HG03378 (cell line): ENCODE data around the gene F2R.
"Not testable (repeated sequence)": the region's sequence is repeated elsewhere in the genome, so short reads cannot be mapped to it uniquely, and the experiment has no call there.

Experiments used
- ATAC-seq: cut with Tn5 transposase; IDR thresholded peaks from one replicate; pipeline ENCODE4 v1.9.1; 2021; ENCODE audit warnings: mild to moderate bottlenecking, moderate library complexity; ENCODE audit not compliant: unreplicated experiment

Gene F2R

GRCh38 chr5:76715736-76716455 lies at the start of gene F2R:
Gene F2R, plus strand, starts transcription at chr5:76716126. Its CDS starts 182 bp downstream, at chr5:76716308.
- ATAC-seq: no peak

DNA sequence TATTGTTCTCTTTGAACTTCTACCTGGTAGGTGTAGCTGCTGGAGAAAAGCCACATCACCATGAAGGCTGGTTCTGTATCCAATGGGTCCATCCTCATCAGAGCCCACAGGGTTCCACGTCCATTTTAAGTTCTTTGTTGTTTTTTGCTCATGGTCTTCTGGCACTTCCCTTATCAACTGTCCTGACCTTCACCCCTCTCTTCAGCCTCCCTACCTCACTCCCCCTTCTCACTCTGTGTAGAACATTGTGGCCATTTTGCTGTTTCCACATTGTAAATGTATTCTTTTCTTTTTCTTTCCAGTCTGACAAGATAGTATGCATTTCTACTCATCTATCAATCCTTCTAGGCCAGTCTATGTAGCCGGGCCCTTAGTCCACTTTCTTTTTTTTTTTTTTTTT lies 48.4 kb upstream of the F2R start:
- no peak for ATAC-seq

DNA sequence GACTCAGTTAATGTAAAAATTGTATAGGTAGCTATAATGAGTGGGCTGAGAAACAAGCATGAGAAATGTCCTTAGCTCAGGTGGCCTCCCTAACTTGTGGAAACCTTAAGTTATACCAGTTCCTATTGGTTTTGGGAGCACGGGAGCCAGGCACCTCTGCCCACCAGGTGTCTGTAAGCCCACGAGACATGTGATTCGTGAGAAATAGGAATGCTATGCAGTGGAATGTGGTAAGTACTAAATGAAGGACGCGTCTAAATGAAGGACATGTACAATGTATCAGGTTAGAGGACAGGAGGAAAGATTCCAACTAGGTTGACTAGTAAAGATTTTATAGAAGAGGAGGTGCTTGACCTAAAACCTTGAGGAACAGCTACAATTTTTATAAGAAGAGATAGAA lies 46.7 kb upstream of the F2R start:
- no peak for ATAC-seq

DNA sequence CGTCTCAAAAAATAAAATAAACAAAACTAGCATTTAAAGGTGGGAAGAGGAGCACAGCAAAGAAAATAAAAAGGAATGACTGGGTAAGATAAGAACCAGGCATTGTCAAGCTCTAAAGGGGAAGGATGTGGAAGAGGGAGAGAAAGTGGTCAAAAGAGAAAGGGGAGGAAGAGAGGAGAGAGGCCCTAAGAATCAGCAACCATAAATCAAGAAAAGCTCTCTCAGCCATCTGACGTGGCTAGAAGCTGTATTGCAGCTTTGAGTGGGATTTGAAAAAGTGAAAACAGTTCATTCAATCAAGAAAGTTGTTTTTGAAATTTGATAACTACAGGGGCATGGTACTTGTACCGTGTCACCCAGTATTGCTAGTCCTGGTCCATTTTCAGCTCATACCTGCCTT lies 45.4 kb upstream of the F2R start:
- no peak for ATAC-seq

DNA sequence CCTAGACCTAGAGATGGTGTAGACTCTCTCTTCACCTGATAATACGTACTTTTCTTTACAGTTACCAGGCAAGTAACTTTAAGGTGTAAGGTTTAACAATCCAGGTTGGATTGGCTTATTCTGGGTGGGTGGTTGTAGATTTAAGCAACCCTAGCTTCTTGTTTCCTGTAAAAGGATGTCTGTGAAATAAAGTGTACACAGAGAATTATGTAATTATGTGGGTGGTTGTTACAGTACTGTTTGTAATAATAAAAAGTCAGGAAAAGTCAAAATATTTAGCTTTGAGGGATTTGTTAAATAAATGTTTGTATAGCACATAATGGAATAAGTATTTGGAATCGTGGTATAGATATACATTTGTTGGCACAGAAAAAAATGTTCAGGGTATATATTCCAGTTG lies 43.7 kb upstream of the F2R start:
- ATAC-seq: no peak

- no peak for ATAC-seq
Observed at GRCh38 chr5:76673125-76673524, 42.8 kb upstream of the F2R start.

DNA sequence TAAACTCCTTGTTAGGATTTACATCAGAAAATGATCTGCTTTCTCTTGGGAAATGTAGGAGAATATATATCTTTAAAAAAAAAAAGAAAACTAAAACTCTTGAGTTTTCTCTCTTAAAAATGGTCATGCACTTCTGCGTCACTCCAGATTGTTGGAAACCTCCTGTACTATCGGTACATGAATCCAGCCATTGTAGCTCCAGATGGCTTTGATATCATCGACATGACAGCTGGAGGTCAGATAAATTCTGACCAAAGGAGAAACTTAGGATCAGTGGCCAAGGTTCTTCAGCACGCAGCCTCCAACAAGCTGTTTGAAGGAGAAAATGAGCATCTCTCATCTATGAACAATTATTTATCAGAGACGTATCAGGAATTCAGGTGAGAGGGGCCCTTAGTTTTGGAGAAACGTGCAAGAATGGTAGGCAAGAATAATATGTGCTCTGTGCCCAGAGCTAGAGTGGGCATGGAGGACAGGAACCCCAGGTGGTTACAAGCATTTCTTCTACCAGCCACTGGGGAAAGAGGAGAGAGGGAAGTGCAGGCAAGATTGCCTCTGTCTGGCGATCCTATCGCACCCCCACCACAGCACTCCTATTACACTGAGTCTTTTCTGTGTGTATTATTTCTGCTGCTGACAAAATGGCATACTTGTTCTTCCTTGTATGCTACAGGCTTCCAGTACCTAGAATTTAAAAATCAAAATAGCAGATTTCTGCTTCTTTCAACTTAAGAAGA lies 41.4 kb upstream of the F2R start:
- ATAC-seq: no peak

- ATAC-seq: no peak
Observed at GRCh38 chr5:76675364-76675763, 40.6 kb upstream of the F2R start.

DNA sequence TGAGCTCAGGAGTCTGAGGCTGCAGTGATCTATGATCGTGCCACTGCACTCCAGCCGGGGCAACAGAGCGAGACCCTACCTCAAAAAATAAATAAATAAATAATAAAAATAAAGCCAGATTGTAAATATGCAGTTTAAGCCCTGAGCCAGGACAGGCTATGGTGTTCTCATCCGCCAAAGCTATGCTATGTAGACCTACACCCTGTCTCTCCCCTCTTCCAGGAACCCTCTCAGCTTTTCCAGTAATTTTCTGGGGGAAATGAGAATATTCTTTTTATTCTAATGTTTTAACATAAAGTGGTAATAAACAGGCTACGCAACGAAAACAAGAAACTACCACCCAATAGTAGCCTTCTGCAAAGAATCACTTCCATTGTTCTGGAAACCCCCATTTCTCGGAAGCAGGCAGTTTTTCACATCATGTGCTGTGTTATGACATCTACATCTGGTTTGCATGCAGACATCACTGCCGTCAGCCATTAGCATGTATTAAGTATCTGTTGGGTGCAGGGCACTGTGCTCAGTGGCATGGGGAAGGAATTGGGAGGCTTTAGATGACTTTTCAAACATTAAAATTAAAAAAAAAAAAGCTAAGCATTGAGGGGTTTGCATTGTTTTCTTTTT lies 38.0 kb upstream of the F2R start:
- ATAC-seq: no peak

DNA sequence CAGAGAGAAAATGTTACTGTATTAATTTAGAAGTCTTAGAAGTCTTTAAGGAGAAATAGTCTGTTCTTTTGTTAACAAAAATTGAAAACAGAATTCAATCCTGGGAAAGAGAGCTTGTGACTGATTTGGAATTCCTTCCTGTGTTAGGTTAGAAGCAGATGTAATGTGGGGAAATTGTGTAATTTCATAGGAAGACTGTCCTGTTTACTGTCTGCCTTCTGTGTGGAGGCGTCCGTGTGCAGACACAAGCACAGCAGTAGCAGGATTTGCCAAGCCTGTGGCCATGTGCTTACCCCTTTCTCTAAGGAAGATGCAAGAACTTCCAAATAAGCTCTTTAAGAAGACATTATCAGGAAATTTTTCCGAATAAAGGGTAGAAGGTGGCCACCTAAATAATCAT lies 36.7 kb upstream of the F2R start:
- no peak for ATAC-seq

- ATAC-seq: not testable (repeated sequence)
Observed at GRCh38 chr5:76680826-76681225, 35.1 kb upstream of the F2R start.

GRCh38 chr5:76681287-76681686 lies 34.6 kb upstream of the F2R start:
- ATAC-seq: no peak

- ATAC-seq: no peak
Observed at GRCh38 chr5:76682387-76682786, 33.5 kb upstream of the F2R start.

DNA sequence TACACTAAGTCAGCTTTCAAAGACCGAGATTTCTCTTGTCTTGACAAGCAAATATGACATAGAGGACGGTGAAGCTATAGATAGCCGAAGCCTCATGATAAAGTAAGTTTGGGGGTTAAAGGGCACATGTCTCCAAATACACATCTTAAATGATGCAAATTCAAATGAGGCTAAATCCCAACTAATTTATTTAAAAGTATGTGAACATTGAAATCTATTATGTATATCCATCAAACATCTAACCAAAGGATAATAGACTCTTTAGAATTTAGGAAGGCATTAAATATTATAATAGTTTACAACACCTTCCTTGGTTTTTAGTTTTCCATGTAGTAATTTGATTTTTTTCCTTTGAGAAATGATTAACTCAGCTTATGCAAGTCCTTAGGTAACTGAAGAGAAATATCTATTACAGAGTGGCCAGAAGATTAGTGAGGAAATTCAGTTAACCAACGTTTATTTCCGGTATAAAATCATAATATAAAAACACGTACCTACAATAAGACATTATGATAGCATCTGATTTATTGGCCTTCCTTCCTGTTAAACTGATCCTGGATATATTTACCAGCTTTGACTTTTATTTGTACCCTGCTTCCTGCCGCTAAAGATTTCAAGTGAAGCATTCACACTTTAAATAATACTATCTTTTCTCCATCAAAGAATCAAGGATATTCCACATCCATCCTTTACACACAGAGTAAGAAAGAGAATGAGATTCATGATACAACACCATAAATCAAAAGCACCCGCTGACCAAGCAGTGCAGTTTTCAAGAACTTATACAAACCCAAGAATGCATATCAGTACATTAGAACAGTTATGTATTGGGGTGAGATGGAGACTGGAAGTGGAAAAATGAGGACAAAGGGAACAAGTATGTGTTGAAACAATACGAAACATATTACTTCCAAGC lies 31.9 kb upstream of the F2R start:
- no peak for ATAC-seq

DNA sequence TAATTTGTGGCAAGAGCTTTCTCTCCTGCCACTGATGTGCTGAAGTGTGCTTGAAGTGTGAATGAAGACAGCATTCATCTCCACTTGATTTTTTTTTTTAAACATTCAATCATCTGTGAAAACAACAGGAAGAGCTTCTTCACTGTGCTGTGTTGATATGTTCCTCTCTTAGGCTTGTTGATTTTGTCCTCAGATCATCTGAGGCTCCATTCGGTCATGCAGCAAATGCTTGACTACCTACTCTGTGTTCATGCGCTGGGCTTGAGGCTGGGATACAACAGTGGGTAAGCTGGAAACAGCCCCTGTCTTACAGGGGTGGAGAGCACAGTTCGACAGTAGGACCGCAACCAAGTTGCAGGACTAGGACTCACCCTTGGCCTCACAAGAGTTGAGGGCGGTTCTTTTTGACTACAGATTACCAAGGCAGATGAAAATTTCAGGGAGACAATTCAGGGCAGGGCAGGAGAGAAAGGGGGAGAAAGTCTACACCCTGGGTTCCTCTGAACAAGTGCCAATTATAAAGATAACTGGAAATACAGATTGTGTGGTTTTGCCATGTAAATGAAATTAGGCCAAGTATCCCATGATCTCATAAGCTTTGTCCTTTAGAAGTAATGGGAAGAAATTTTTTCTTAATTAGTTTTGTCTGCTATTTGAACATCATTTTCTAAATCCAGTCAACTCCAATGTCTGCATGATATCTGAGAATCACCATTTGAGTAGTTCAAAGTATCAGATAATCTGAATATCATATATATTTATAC lies 31.0 kb upstream of the F2R start:
- no peak for ATAC-seq

DNA sequence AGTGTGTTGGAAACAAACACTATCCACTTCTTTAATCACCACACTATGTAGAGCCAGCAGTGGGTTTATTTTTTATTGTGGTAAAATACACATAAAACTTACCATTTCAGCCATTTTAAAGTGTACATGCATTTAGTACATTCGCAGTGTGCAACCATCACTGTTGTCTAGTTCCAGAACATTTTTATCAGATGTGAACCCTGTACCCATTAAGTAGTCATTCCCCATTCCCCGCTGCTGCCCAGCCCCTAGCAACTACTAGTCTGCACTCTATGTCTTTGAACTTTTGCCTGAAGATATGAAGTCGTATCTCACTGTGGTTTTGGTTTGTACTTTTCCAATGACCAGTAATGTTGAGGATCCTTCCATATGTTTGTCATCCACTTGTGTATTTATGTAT lies 30.2 kb upstream of the F2R start:
- no peak for ATAC-seq

DNA sequence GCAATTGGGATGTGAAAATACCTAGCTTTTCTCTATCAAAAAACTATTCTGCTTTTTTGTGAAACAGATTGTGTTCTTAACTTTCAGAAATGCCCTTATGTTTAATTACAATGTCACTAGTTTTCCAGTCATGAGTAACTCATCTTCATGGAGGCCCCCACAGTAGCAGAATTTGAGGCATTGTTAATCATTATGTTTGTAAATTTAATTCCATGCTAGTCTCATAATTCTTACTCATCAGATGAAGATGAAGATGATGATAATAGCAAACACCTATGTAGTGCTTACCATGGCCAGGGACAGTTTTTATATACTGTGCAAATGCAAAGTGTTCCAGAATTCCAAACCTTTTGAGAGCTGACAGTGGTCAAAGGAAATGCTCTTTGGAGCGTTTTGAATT lies 27.7 kb upstream of the F2R start:
- no peak for ATAC-seq

- no peak for ATAC-seq
Observed at GRCh38 chr5:76688836-76689235, 27.1 kb upstream of the F2R start.

DNA sequence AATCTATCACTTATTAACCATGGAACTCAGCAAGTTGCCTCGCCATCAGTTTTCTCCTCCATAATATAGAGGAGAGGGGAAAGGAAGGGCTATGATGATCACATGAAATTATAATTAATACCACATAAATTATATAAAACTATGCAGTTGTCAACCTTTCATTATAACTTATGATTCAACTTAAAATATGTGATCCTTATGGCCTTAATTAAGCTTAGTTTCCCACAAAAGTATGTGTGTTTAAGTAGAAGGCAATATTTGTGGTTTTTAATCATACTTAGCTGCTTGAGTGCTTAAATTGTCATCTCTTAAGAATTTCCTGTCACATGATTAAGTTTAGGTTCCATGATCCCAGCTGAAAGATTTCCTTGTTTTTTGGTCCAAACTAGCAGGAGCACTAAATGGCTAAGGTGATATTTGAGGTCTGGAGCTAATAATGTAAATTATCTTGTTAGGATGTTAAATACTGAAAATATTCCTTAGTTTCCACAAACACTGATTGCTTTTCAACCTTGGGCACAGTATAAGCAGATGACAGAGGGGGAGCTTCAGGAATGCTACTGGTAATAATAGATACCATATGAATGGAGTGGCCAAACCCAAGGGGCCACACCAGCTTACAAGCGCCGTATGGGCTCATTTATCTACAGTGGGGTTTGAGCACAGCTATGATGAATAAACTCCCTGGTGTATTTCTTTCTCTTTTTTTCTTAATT lies 26.4 kb upstream of the F2R start:
- no peak for ATAC-seq
